Ishikawa (cell line): ENCODE measurements around the gene TP73.

ENCODE experiments used
- CREB1 ChIP-seq: IDR thresholded peaks from 2 replicates; pipeline ENCODE4 v1.6.1; 2012; ENCODE audit warnings: low read depth
- EGR1 ChIP-seq: IDR thresholded peaks from 2 replicates; pipeline ENCODE4 v1.6.1; 2012
- EP300 ChIP-seq: IDR thresholded peaks from 2 replicates; pipeline ENCODE4 v1.6.1; 2012; ENCODE audit warnings: borderline replicate concordance
- FOXM1 ChIP-seq: IDR thresholded peaks from 2 replicates; pipeline ENCODE4 v1.6.1; 2012; ENCODE audit warnings: low read depth, borderline replicate concordance
- NFIC ChIP-seq: IDR thresholded peaks from 2 replicates; pipeline ENCODE4 v1.6.1; 2012
- RAD21 ChIP-seq: IDR thresholded peaks from 2 replicates; pipeline ENCODE4 v1.6.1; 2012; ENCODE audit warnings: low read depth
- TAF1 ChIP-seq: IDR thresholded peaks from 2 replicates; pipeline ENCODE4 v1.6.1; 2012; ENCODE audit warnings: low read depth, mild to moderate bottlenecking
- TCF12 ChIP-seq: IDR thresholded peaks from 2 replicates; pipeline ENCODE4 v1.6.1; 2012; ENCODE audit warnings: low read depth
- TEAD4 ChIP-seq: IDR thresholded peaks from 2 replicates; pipeline ENCODE4 v1.6.1; 2012
- YY1 ChIP-seq: IDR thresholded peaks from 2 replicates; pipeline ENCODE4 v1.6.1; 2012; ENCODE audit warnings: low read depth
- ZBTB7A ChIP-seq: IDR thresholded peaks from 2 replicates; pipeline ENCODE4 v1.6.1; 2012; ENCODE audit warnings: low read depth
- TF ChIP-seq, protein P1 (sequence below): IDR thresholded peaks from 2 replicates; pipeline ENCODE4 v1.6.1; 2012
- TF ChIP-seq, protein P2 (sequence below): IDR thresholded peaks from 2 replicates; pipeline ENCODE4 v1.6.1; 2012
- TF ChIP-seq, protein P3 (sequence below): IDR thresholded peaks from 2 replicates; pipeline ENCODE4 v1.6.1; 2012; ENCODE audit warnings: low read depth, mild to moderate bottlenecking

Gene TP73

DNA sequence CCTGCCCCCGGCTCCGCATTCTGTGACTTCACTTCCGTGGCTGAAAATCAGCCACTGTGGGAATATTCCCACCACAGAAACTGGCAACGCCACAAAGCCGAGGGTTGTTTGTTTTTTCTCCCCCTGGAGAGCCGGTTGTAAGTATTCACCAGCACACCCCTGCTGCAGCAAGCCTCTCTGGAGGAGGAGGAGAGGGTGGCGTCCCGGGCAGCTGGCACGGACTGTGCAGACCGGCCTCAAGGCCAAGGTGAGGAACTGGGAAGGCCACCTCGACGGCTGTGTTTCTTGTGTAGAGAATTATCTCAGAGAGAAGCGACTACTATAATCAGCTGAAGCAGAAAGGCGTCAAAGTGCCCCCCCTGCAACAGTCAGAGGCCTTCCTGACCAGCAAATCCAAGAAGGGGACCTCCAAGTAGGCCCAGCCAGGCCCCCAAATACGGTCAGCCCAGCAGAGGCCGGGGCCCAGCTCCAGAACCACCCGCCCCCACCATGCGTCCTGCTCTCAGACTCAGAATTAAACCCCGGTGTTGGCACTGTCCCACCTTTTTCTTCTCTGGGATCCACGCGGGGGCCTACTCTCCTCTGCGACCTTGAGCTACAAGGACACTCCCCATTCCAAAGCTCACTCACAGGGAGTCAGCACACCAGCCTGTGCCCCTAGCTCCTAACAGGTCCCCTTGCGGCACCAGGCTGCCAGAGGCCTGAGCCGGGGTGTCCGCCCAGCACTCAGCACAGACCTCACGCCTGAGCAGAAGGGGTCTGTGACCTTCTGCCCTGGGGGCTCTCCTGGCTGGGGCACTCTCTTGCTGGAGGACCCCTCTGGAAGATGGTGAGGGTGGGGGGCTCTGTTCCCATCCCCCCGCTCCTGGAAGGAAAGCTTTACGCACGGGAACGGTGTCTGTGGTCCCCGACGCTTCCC, 119.1 kb downstream of the TP73 start:
- TF ChIP-seq EGR1 (no peak), TEAD4 (no peak), CREB1 (no peak), RAD21 (no peak), ZBTB7A (no peak), YY1 (no peak), FOXM1 (no peak), NFIC (no peak)
- TF ChIP-seq, protein P1, sequence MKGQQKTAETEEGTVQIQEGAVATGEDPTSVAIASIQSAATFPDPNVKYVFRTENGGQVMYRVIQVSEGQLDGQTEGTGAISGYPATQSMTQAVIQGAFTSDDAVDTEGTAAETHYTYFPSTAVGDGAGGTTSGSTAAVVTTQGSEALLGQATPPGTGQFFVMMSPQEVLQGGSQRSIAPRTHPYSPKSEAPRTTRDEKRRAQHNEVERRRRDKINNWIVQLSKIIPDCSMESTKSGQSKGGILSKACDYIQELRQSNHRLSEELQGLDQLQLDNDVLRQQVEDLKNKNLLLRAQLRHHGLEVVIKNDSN: no peak

DNA sequence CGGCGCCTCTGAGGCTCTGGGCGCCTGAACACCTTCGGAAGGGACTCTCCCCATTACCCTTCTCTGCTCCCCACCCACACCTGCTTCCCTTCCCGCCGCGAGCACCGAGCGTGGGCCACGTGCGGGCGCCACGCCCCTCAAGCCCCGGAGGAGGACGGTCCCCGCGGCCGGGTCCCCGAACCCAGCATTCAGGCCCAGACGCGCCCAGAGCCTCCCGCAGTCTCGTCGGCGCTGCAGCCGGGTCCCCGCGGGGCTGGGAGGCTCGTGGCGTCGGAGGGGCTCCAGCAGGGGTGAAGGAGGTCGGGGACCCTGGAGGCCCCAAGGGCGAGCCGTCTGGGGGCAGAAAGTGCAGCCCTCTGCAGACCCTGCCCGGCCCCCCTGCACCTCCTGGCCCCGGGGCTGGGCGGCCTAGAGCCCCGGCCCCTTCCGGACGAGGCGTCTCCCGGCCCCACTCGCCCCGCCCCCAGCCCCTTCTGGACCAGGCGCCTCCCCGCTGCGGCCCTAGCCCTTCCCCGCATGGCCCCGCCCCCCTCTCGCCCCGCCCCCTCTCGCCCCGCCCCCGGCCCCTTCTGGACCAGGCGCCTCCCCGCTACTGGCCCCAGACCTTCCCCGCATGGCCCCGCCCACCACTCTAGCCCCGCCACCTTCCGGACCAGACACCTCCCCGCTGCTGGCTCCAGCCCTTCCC, 119.9 kb downstream of the TP73 start:
- TF ChIP-seq, protein P2, sequence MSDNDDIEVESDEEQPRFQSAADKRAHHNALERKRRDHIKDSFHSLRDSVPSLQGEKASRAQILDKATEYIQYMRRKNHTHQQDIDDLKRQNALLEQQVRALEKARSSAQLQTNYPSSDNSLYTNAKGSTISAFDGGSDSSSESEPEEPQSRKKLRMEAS: peak; percentile 84
- TF ChIP-seq YY1 (no peak), TAF1 (0 out of 2 replicates have a peak, but pooled peaks have one; percentile 16), ZBTB7A (peak; percentile 82)
- TF ChIP-seq, protein P1: peak; percentile 43; the same call in 1 of the 2 replicates

DNA sequence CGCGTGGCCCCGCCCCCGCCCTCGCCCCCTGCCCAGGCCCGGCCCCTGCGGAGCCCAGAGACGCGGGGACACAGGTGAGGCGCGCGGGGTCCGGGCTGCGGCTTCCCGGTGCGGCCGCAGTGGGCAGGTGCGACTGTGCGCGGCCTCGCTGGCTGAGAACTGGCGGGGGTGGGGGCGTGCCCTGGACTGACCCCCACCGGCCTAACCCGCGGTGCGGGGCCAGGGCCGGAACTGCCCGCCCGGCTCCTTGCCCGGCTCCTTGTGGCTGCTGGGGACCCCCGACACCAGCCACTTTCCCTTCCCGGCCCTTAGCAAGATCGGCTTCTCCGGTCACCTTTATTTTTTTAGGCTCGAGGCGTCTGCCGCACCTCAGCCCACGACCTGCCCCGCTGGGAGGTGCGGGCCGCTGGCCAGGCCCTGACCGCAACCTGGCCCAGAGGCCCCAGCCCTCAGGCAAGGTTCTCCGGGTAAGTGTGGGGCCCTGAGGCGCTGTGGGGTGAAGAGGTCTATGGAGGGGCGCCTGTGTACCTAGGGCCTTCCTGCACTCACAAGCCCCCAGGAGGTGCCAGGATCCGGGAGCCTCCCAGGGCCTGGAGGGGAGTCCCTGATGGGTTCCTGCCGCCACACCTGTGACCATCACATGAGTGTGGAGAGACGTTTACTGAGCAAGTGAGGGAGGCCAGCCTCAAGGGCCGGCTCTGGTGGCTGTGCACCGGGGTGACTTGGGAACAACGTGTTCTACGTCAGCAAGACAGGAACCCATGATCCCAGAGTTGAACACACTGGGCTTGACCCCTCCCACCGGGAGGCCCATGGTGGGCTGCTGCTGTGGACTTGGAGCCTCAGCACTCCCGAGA, 120.6 kb downstream of the TP73 start, which contains the start of gene SMIM1:
SMIM1 (plus strand) TSS at position 35 of the 857 bp plus-strand sequence. CDS start 2,625 bp downstream, outside the sequence.
- TF ChIP-seq, protein P1: no peak
- no peak for TF ChIP-seq EGR1

DNA sequence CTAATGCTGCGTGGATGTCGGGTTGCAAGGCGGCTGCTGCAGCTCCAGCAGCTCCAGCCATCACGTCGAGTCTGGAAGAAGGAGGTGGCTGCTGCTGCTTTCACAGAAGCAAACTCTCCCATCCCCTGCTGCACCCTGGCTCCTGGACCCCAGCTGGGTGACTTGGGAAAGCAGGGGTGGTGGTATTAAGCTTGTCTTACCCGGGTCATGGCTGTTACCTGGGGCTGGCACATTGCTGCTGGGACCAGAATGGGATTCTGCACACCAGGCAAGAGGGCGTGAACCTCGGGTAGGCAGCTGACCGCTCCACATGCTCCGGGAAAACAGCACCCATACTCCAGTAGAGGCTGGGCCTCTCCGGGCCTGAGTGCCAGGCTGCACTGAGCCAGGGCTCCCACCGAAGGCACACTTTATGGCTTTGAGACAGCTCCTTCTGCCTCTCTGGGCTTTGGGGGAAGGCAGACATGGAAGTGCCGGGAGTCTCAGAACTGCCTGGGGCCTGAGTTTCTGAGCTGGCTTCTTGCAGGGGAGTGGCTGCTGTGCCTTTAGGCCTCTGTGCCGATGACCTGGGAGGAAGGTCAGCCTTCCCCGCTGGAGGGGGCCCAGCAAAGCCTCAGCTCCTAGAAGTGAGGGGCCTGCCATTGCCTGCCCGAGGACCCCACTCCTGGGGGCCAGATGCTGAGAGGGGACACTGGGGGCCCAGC, 121.4 kb downstream of the TP73 start:
- TF ChIP-seq TCF12 (no peak), RAD21 (no peak)
- TF ChIP-seq, protein P3, sequence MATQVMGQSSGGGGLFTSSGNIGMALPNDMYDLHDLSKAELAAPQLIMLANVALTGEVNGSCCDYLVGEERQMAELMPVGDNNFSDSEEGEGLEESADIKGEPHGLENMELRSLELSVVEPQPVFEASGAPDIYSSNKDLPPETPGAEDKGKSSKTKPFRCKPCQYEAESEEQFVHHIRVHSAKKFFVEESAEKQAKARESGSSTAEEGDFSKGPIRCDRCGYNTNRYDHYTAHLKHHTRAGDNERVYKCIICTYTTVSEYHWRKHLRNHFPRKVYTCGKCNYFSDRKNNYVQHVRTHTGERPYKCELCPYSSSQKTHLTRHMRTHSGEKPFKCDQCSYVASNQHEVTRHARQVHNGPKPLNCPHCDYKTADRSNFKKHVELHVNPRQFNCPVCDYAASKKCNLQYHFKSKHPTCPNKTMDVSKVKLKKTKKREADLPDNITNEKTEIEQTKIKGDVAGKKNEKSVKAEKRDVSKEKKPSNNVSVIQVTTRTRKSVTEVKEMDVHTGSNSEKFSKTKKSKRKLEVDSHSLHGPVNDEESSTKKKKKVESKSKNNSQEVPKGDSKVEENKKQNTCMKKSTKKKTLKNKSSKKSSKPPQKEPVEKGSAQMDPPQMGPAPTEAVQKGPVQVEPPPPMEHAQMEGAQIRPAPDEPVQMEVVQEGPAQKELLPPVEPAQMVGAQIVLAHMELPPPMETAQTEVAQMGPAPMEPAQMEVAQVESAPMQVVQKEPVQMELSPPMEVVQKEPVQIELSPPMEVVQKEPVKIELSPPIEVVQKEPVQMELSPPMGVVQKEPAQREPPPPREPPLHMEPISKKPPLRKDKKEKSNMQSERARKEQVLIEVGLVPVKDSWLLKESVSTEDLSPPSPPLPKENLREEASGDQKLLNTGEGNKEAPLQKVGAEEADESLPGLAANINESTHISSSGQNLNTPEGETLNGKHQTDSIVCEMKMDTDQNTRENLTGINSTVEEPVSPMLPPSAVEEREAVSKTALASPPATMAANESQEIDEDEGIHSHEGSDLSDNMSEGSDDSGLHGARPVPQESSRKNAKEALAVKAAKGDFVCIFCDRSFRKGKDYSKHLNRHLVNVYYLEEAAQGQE: no peak

DNA sequence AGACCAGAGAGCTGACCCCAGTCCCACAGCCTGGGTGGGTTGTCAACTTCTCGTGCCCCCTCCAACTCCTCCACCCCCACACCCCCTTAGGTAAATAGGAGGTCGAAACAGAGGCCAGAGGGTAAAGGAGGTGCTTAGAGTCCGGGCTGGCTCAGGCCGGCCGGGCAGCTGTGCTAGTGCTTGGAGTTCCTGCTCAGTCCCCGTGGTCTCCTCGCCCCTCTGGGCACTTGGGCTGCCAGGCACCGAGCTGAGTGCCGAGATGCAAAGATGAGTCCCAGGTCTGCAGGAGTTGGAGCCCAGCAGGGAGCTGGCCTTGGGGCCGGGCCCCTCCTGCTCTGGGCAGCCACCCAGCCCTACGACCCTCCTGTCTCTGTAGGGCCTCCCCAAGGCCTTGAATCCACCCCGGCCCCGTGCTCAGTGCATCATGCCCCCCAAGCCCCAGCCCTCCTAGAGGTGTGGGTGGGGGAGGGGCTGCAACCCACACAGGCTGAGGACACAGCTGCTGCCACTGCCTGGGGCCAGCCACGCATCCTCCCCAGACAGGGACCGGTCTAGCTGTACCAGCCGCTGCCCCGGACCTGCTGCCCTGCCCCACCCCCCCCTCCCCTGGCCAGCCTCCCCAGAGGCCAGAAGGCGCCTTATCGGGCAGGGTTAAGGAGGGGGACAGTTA, 122.1 kb downstream of the TP73 start:
- no peak for TF ChIP-seq ZBTB7A
- no peak for TF ChIP-seq TEAD4
- no peak for TF ChIP-seq NFIC
- no peak for TF ChIP-seq TAF1
- TF ChIP-seq FOXM1: no peak
- TF ChIP-seq, protein P3: no peak
- no peak for TF ChIP-seq EP300
